ENCODE results near the gene GAS2L2.

GAS2L2 gene

GRCh38 chr17:35701491-35701890, 51.5 kb downstream of the GAS2L2 start:
- no peak overlapping the region for H3K4me3 ChIP-seq (ENCODE audit: low read depth, low read length)
- DNase-seq (ENCODE audit: low read depth): no peak
- TF ChIP-seq CTCF (IDR thresholded peaks at IDR 0.05; ENCODE audit: control insufficient read depth, extremely low read depth, insufficient read depth): no peak

- no peak for TF ChIP-seq CTCF (IDR thresholded peaks at IDR 0.05; ENCODE audit: control insufficient read depth, extremely low read depth, insufficient read depth)
- DNase-seq (ENCODE audit: low read depth): no peak
- H3K4me3 ChIP-seq (ENCODE audit: low read depth, low read length): no peak overlapping the region
Observed at GRCh38 chr17:35700150-35700549, 52.9 kb downstream of the GAS2L2 start.

- no peak for DNase-seq (ENCODE audit: low read depth)
- H3K4me3 ChIP-seq (ENCODE audit: low read depth, low read length): no peak overlapping the region
- no peak for TF ChIP-seq CTCF (IDR thresholded peaks at IDR 0.05; ENCODE audit: control insufficient read depth, extremely low read depth, insufficient read depth)
Observed at GRCh38 chr17:35698800-35699199, 54.2 kb downstream of the GAS2L2 start.

GRCh38 chr17:35695613-35696012, 57.4 kb downstream of the GAS2L2 start:
- TF ChIP-seq CTCF (IDR thresholded peaks at IDR 0.05; ENCODE audit: control insufficient read depth, extremely low read depth, insufficient read depth): no peak
- no peak for DNase-seq (ENCODE audit: low read depth)
- no peak overlapping the region for H3K4me3 ChIP-seq (ENCODE audit: low read depth, low read length)

GRCh38 chr17:35694906-35695305, 58.1 kb downstream of the GAS2L2 start:
- no peak for TF ChIP-seq CTCF (IDR thresholded peaks at IDR 0.05; ENCODE audit: control insufficient read depth, extremely low read depth, insufficient read depth)
- no peak overlapping the region for H3K4me3 ChIP-seq (ENCODE audit: low read depth, low read length)
- DNase-seq (ENCODE audit: low read depth): no peak
